Colonic mucosa (tissue), 4 donors: Measurements from ENCODE around the gene P2RX6. TPM values are rescaled to one million over a fixed set of nuclear protein-coding genes. Genes with fewer than 3 reads are reported as not detected.

ENCODE experiments used
- DNase-seq: peaks from one replicate; pipeline ENCODE4 v3.0.0-alpha.2; 2020
- H3K27ac ChIP-seq: fragments of 200-600 bp; one replicate; pipeline ENCODE4 v1.8.0; 2021
- H3K27me3 ChIP-seq: fragments of 200-600 bp; one replicate; pipeline ENCODE4 v1.8.0; 2021
- H3K36me3 ChIP-seq: fragments of 200-600 bp; one replicate; pipeline ENCODE4 v1.8.0; 2021
- H3K4me1 ChIP-seq: fragments of 200-600 bp; one replicate; pipeline ENCODE4 v1.8.0; 2021; ENCODE audit warnings: mild to moderate bottlenecking
- H3K4me3 ChIP-seq: fragments of 200-600 bp; one replicate; pipeline ENCODE4 v1.8.0; 2021
- H3K9ac ChIP-seq, 2 donors: one replicate each; pipeline ENCODE4 v1.7.0; 2013; ENCODE audit warnings: control low read depth in 2 of 2, low read depth in 2 of 2, low read length in 2 of 2
- H3K9me3 ChIP-seq: fragments of 200-600 bp; one replicate; pipeline ENCODE4 v1.8.0; 2021
- CTCF ChIP-seq: fragments of 200-600 bp; IDR thresholded peaks from one replicate; pipeline ENCODE4 v1.8.0; 2022; ENCODE audit warnings: antibody characterized with exemption, mild to moderate bottlenecking
- intact Hi-C: fragments of 100-400 bp; cut with DNase I; formaldehyde crosslinking; loops from one replicate; pipeline ENCODE4 v1.14.1; 2022
- total RNA-seq, 2 donors: library from RNA; stranded (reverse); fragmentation: NEBNext Ultra II Directional in 1 of 2; extraction: Animal tissue kit (Norgen Biotek cat#: 25700) in 1 of 2; gene quantifications; one replicate each; pipeline ENCODE4 v1.2.1, GENCODE V29; 2021
- donor health status: healthy.
- donor health status: DM: no; HTN: no; CAD: no.
- donor health status: DM: no; HTN: no; CAD: no.

P2RX6 gene
- total RNA-seq, 2 donors from 2014 or later = 0.27 to 0.62 TPM

GRCh38 chr22:20978419-20978818 lies 36.5 kb upstream of the P2RX6 start:
- Histone ChIP-seq H3K9me3 (no peaks in the 10 kb centered on the region), H3K9ac (no peak overlapping the region), H3K27me3 (no peaks in the 10 kb centered on the region), H3K4me1 (peaks cover 12% of the 10 kb centered on the region), H3K27ac (no peak overlapping the region), H3K36me3 (no peaks in the 10 kb centered on the region), H3K4me3 (no peak overlapping the region)
- DNase-seq = no peak
- intact Hi-C loops = no loop called here
- no peak for TF ChIP-seq CTCF

- no peak overlapping the region for H3K27ac ChIP-seq
- no peak for TF ChIP-seq CTCF
- no peaks in the 10 kb centered on the region for H3K9me3 ChIP-seq
These were observed 35.6 kb upstream of the P2RX6 start for GRCh38 chr22:20979243-20979809.

GRCh38 chr22:20979940-20980453 lies 35.0 kb upstream of the P2RX6 start:
- H3K4me3 ChIP-seq = no peak overlapping the region
- H3K27ac ChIP-seq = no peak overlapping the region
- H3K9ac ChIP-seq = peak overlapping the region; percentile 47 to 64
- intact Hi-C loops = no loop called here
- peaks cover 12% of the 10 kb centered on the region for H3K4me1 ChIP-seq
- no peaks in the 10 kb centered on the region for H3K36me3 ChIP-seq
- H3K27me3 ChIP-seq = no peaks in the 10 kb centered on the region
- DNase-seq = no peak
- H3K9me3 ChIP-seq = no peaks in the 10 kb centered on the region
- TF ChIP-seq CTCF = no peak

More at GRCh38 chr22:20979243-20979809, 35.6 kb upstream of the P2RX6 start:
- no peaks in the 10 kb centered on the region for H3K27me3 ChIP-seq
- peak overlapping the region; percentile 7 for H3K4me3 ChIP-seq
- DNase-seq = peak; percentile 89
- peaks cover 12% of the 10 kb centered on the region for H3K4me1 ChIP-seq
- intact Hi-C loops = no loop called here
- peak overlapping the region; percentile 47 to 64 for H3K9ac ChIP-seq
- no peaks in the 10 kb centered on the region for H3K36me3 ChIP-seq

GRCh38 chr22:20980523-20980922 lies 34.4 kb upstream of the P2RX6 start:
- Histone ChIP-seq H3K4me3 (no peak overlapping the region), H3K27ac (no peak overlapping the region), H3K9me3 (no peaks in the 10 kb centered on the region), H3K4me1 (peaks cover 12% of the 10 kb centered on the region), H3K9ac (no peak overlapping the region), H3K36me3 (no peaks in the 10 kb centered on the region), H3K27me3 (no peaks in the 10 kb centered on the region)
- DNase-seq = no peak
- TF ChIP-seq CTCF = no peak
- intact Hi-C loops = no loop called here

- Histone ChIP-seq H3K36me3 (no peaks in the 10 kb centered on the region), H3K9me3 (no peaks in the 10 kb centered on the region), H3K27me3 (no peaks in the 10 kb centered on the region), H3K4me3 (peak overlapping the region; percentile 69), H3K9ac (peak overlapping the region; percentile 90 to 94), H3K4me1 (peaks cover 12% of the 10 kb centered on the region), H3K27ac (peak overlapping the region; percentile 89)
- no peak for TF ChIP-seq CTCF
- intact Hi-C loops = no loop called here
- no peak for DNase-seq
These were observed 33.8 kb upstream of the P2RX6 start for GRCh38 chr22:20980938-20981722.
